SW 1271 (cell line): ENCODE results near the gene CD300A.

Experiments used
- DNase-seq, 2 experiments: peaks; one replicate each; lab custom pipeline; 2025; lab: John Stamatoyannopoulos, UW

Gene CD300A

GRCh38 chr17:74454197-74455024 lies 12.0 kb upstream of the CD300A start:
- no peak for DNase-seq

GRCh38 chr17:74455025-74455545 lies 11.3 kb upstream of the CD300A start:
- DNase-seq = no peak

DNA sequence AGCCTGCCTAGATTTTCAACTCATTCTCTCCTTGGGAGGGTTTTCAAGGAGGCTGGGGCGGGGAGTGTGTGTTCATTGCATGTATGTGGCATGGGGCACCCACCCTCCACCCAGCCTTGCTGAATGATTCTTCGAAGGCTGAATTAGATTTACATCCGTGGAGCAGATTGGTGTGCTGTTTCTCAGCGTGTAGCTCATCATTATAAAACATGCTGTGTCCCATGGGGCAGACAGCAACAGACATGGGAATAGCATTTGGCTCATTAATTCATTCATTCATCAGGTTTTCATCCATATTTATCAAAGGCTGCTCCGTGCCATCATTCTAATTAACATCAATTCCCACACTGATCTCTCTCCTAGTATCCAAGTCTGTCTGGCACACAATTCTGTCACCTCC lies 10.6 kb upstream of the CD300A start:
- DNase-seq = no peak

GRCh38 chr17:74457146-74457819 lies 9.2 kb upstream of the CD300A start:
- peak in 1 of 2 experiments; percentile 20 for DNase-seq

DNA sequence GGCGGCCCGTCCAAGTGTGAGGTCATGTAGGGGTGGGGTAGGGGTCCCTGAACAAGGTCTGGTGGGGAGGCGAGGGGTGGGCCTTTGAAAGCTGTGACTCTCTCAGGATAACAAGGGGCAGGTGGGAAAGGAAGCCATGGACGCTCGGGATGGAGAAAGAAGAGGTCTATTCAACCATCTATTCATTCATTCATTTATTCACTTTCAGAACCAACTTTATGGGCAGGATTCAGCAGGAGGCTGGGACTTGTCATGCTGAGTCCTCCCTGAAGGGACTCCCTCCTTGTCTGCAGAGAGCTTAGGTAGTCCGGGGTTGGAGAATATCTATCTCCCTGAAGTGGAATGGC lies 8.6 kb upstream of the CD300A start:
- no peak for DNase-seq

- no peak for DNase-seq
Observed at GRCh38 chr17:74458835-74459234, 7.6 kb upstream of the CD300A start.

- DNase-seq = no peak
Observed at GRCh38 chr17:74459622-74460021, 6.8 kb upstream of the CD300A start.

- DNase-seq = no peak
Observed at GRCh38 chr17:74460241-74460640, 6.2 kb upstream of the CD300A start.

- DNase-seq = no peak
Observed at GRCh38 chr17:74460996-74461395, 5.4 kb upstream of the CD300A start.

DNA sequence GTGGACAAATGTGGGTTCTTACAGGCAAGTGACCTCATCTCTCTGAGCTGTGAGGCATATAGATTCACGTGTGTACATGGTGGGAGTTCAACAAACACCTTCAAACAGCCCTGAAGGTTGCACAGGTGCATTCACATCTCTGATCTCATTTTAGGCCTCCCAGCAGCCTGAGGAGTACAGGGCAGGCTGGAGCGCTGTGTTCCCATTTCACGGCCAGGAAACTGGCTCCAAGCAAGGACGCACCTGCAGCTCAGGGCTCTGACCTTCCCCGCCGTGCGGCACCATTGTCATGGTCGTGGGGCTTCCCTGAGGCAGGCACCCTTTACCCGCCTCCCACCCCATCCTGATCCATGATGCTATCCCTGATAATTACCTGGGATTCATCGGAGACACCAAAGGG lies 4.8 kb upstream of the CD300A start:
- DNase-seq = no peak

GRCh38 chr17:74464730-74465377 lies 1.6 kb upstream of the CD300A start:
- DNase-seq = no peak

- no peak for DNase-seq
Observed at GRCh38 chr17:74465378-74466110, 890 bp upstream of the CD300A start.

DNA sequence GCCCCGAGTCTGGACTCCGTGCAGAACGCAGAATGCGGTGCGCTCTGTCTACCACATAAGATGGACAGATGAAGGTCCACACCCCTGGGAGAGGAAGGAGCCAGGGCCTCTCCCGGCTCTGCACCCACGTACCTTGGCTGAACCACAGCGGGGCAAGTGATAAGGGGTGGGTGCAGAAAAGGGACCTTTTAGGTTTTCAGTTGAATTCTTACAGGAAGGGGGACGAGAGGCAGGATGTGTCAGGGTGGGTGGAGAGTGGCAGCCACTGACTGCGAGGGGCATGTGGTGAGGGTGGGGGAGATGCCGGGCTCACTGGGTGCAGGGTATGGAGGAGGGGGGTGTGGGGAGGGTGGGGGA lies 372 bp downstream of the CD300A start:
- DNase-seq = no peak

- DNase-seq = no peak
Observed at GRCh38 chr17:74467221-74467951, 952 bp downstream of the CD300A start.

DNA sequence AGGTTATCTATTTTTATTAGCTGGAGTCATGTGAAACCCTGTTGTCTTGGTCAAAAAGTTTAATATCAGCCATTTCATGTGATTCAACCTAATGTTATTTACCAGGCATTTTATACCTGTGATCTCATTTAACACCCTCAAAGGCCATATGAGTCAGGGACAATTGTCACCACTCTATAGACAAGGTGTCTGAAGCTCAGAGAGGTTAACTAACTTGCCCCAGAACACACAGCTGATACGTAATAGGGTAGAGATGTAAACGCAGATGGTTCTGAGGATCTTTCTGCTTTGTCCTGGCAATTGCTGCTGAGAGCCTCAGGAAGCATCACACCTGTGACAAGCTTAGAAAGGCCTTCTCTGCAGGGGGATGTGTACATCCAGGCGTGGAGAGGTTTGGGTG lies 4.9 kb downstream of the CD300A start:
- DNase-seq = no peak

DNA sequence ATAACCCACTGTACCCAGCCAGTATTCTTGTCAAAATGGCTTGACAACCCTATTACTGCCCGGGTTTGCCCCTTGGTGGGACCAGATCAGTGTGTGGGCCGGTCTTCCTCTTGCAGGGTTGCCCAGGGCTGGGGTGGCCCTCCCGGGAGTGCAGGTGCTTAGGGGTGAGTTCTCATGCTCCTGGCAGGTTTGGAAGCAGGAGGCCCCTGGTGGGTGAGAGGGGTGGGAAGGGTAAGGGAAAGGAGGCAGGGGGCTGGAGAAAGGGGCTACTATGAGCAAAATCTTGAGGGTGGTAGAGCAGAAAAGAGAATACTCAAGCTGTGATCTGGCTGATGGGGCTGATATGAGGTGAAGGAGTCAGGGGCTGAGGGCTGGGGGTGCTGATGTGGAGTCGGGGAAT lies 6.5 kb downstream of the CD300A start:
- DNase-seq = no peak

- no peak for DNase-seq
Observed at GRCh38 chr17:74473294-74473693, 6.9 kb downstream of the CD300A start.

- no peak for DNase-seq
Observed at GRCh38 chr17:74474043-74474792, 7.8 kb downstream of the CD300A start.

DNA sequence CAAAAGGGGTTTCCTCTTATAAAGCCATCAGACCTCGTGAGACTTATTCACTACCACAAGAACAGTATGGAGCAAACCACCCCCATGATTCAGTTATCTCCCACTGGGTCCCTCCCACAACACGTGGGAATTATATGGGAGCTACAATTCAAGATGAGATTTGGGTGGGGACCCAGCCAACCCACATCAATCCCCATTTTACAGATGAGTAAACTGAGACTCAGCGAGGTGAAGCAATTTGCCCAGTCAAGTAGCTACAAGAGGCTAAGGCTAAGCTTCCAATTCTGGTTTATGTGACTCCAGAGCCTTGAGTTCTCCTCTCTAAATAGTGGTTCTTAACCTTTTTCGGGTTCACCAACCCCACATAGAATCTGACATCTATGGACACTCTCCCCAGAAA lies 8.8 kb downstream of the CD300A start:
- DNase-seq = no peak

DNA sequence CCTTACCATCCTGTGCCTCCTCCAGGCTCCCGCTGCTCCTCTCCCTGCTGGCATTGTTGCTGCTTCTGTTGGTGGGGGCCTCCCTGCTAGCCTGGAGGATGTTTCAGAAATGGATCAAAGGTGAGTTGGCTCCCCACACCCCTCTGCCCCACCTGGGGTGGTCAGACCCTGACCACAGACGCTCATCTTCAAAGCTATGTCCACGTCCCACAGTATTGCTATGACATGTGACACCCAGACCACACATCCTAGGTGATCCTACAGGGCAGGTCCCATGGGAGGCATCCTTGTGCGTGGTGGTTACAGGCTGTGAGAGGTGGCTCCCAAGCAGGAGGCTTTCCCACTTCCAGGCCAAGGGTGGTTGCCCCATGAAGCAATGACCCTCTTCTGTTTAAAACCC lies 11.0 kb downstream of the CD300A start:
- DNase-seq = no peak
